K562 (cell line): ENCODE results near the gene EYA2. TPM values are rescaled to one million over a fixed set of nuclear protein-coding genes. Genes with fewer than 3 reads are reported as not detected.

Source experiments
- ATF4 ChIP-seq: fragments of 450-650 bp; formaldehyde crosslinking; IDR thresholded peaks from 2 replicates; pipeline ENCODE4 v1.4.0; 2022; ENCODE audit warnings: mild to moderate bottlenecking, moderate library complexity
- DMBX1 ChIP-seq: fragments of 250-450 bp; sonication (Bioruptor Pico); IDR thresholded peaks from 2 replicates; pipeline ENCODE4 v1.8.0; 2022; ENCODE audit warnings: inconsistent platforms, mild to moderate bottlenecking, moderate library complexity, borderline replicate concordance
- ELF4 ChIP-seq: fragments of 450-650 bp; formaldehyde crosslinking; IDR thresholded peaks from 2 replicates; pipeline ENCODE4 v1.4.0; 2022; ENCODE audit warnings: missing genetic modification characterization
- GABPB2 ChIP-seq: fragments of 250-450 bp; sonication (Bioruptor Pico); conservative IDR thresholded peaks from 2 replicates; pipeline ENCODE4 v1.5.1; 2021; ENCODE audit warnings: mild to moderate bottlenecking
- GATA2 ChIP-seq: sonication (generic); formaldehyde crosslinking; IDR thresholded peaks from 2 replicates; pipeline ENCODE4 v1.4.0; 2020; ENCODE audit warnings: mild to moderate bottlenecking, missing genetic modification reagents
- HMG20B ChIP-seq: fragments of 250-450 bp; sonication (Bioruptor Pico); IDR thresholded peaks from 2 replicates; pipeline ENCODE4 v1.5.0; 2021; ENCODE audit warnings: mild to moderate bottlenecking
- RBFOX2 ChIP-seq: fragments of 200-400 bp; formaldehyde crosslinking; IDR thresholded peaks from 2 replicates; pipeline ENCODE4 v1.6.1; 2017; ENCODE audit warnings: low read depth, mild to moderate bottlenecking, low read length, moderate library complexity
- ZNF143 ChIP-seq: sonication (generic); formaldehyde crosslinking; IDR thresholded peaks from 2 replicates; pipeline ENCODE4 v1.9.0; 2022; ENCODE audit warnings: mild to moderate bottlenecking, missing genetic modification reagents
- ZNF518B ChIP-seq: fragments of 250-450 bp; sonication (Bioruptor Pico); IDR thresholded peaks from 2 replicates; pipeline ENCODE4 v1.5.0; 2021; ENCODE audit warnings: mild to moderate bottlenecking, moderate library complexity
- ZNF644 ChIP-seq: fragments of 200-800 bp; sonication (Bioruptor generic); IDR thresholded peaks from 2 replicates; pipeline ENCODE4 v1.6.1; 2016; ENCODE audit warnings: low read depth, missing genetic modification characterization, missing compliant biosample characterization
- ZNF740 ChIP-seq, 3 experiments: fragments of 200-800 bp in 1 of 3; sonication (Bioruptor generic) in 1 of 3; sonication (generic) in 1 of 3; formaldehyde crosslinking in 1 of 3; IDR thresholded peaks; 2 replicates each; pipeline versions ENCODE4 v1.6.1 to v1.8.0; 2016 to 2022; ENCODE audit warnings: mild to moderate bottlenecking in 2 of 3, missing compliant biosample characterization in 2 of 3, missing genetic modification characterization in 2 of 3, missing genetic modification reagents in 1 of 3
- polyA plus RNA-seq, 8 experiments: library from polyadenylated mRNA; depleted of rRNA in 4 of 8; stranded (reverse) in 5 of 8; unstranded in 3 of 8; fragments of >200 nt; fragmentation: Nextera tagmentation in 2 of 8; fragmentation: Illumina TruSeq in 1 of 8; extraction: Ambion mirVana in 2 of 8; extraction: Trizol in 1 of 8; gene quantifications; 2 replicates each; pipeline versions ENCODE4 v1.2.1 to v1.2.3, GENCODE V29; 2011 to 2014; ENCODE audit warnings: inconsistent platforms in 1 of 8, missing spikeins in 1 of 8
- total RNA-seq, 7 experiments: library from RNA; depleted of rRNA in 6 of 7; stranded (reverse); fragments of >200 nt in 6 of 7; fragmentation: Illumina TruSeq in 2 of 7; extraction: Trizol in 2 of 7; gene quantifications; 2 replicates each; pipeline versions ENCODE4 v1.2.1 to v1.2.3, GENCODE V29; 2011 to 2021; ENCODE audit warnings: low replicate concordance in 1 of 7

EYA2 gene
- total and polyA plus RNA-seq, 9 of the 15 experiments (the other 6 are each of a cell fraction or from before 2014, with no cell fraction given), result 0.03 TPM; not detected in 8

- TF ChIP-seq ZNF518B (CRISPR knock-in tag), result no peak
- no peak for TF ChIP-seq RBFOX2
- no peak for TF ChIP-seq HMG20B (CRISPR knock-in tag)
- no peak for TF ChIP-seq ELF4
- TF ChIP-seq DMBX1 (CRISPR knock-in tag), result no peak
- TF ChIP-seq ATF4 (CRISPR knock-in tag), result no peak
- TF ChIP-seq GABPB2 (CRISPR knock-in tag), result no peak
- no peak for TF ChIP-seq ZNF644 (tag)
- TF ChIP-seq ZNF143 (CRISPR knock-in tag), result no peak
- no peak for TF ChIP-seq ZNF740 (CRISPR knock-in tag; IDR thresholded peaks at IDR 0.05)
- no peak for TF ChIP-seq ZNF740 (tag; IDR thresholded peaks at IDR 0.05)
- TF ChIP-seq GATA2 (CRISPR knock-in tag), result no peak
These were observed 180.6 kb downstream of the EYA2 start (continued) for GRCh38 chr20:47075263-47075662.
